Epithelial cell of proximal tubule (primary cell): ENCODE measurements around the gene AFAP1L1. TPM values are rescaled to one million over a fixed set of nuclear protein-coding genes. Genes with fewer than 3 reads are reported as not detected.

ENCODE experiments used
- DNase-seq: peaks from one replicate; pipeline ENCODE4 v3.0.0-alpha.2; 2011; ENCODE audit warnings: low read depth
- H3K4me3 ChIP-seq: 2 replicates; pipeline ENCODE4 v1.5.1; 2011; ENCODE audit warnings: low read depth, mild to moderate bottlenecking, low read length
- CTCF ChIP-seq: conservative IDR thresholded peaks from 2 replicates; pipeline ENCODE4 v1.5.1; 2012; ENCODE audit warnings: low read depth, mild to moderate bottlenecking, low read length
- total RNA-seq: library from RNA; depleted of rRNA; stranded (reverse); fragments of >200 nt; gene quantifications from 2 replicates; pipeline ENCODE4 v1.2.3, GENCODE V29; 2015

The AFAP1L1 gene
- total RNA-seq, 1 donor from 2014 or later: 17.2 TPM

- no peak for TF ChIP-seq CTCF
- peak; percentile 84 for DNase-seq
- H3K4me3 ChIP-seq: no peak overlapping the region
These were observed 49.2 kb downstream of the AFAP1L1 start for GRCh38 chr5:149320791-149321330.

- TF ChIP-seq CTCF: no peak
- DNase-seq: no peak
- H3K4me3 ChIP-seq: no peak overlapping the region
These were observed 50.9 kb downstream of the AFAP1L1 start for GRCh38 chr5:149322518-149322917.

GRCh38 chr5:149323210-149323609 is 51.6 kb downstream of the AFAP1L1 start:
- no peak for TF ChIP-seq CTCF
- DNase-seq: no peak
- H3K4me3 ChIP-seq: no peak overlapping the region

GRCh38 chr5:149323621-149324205 is 52.1 kb downstream of the AFAP1L1 start:
- no peak overlapping the region for H3K4me3 ChIP-seq
- DNase-seq: no peak
- TF ChIP-seq CTCF: no peak

- no peak for TF ChIP-seq CTCF
- DNase-seq: no peak
- H3K4me3 ChIP-seq: no peak overlapping the region
These were observed 53.0 kb downstream of the AFAP1L1 start for GRCh38 chr5:149324641-149325040.

GRCh38 chr5:149325166-149325735 is 53.6 kb downstream of the AFAP1L1 start:
- H3K4me3 ChIP-seq: no peak overlapping the region
- no peak for TF ChIP-seq CTCF
- no peak for DNase-seq

GRCh38 chr5:149325894-149326293 is 54.2 kb downstream of the AFAP1L1 start:
- TF ChIP-seq CTCF: no peak
- DNase-seq: no peak
- no peak overlapping the region for H3K4me3 ChIP-seq
